Astrocyte (in vitro differentiated cells and primary cell): Measurements from ENCODE around the gene GTF2H2C. TPM values are rescaled to one million over a fixed set of nuclear protein-coding genes. Genes with fewer than 3 reads are reported as not detected.
"Not testable (repeated sequence)": the region's sequence is repeated elsewhere in the genome, so short reads cannot be mapped to it uniquely, and the experiment has no call there.

Source experiments
- DNase-seq: peaks from one replicate; pipeline ENCODE4 v3.0.0-alpha.2; 2010; ENCODE audit warnings: low read depth
- FAIRE-seq: peaks from 2 replicates; lab custom pipeline; 2011; peaks lifted over from hg19 to GRCh38; lab: Jason Lieb, UNC
- H2AFZ ChIP-seq: 2 replicates; pipeline ENCODE4 v1.6.0; 2012; ENCODE audit warnings: low read depth, low read length, inconsistent platforms
- H3K27ac ChIP-seq: 2 replicates; pipeline ENCODE4 v1.5.1; 2011; ENCODE audit warnings: low read depth, low read length, inconsistent platforms
- H3K27me3 ChIP-seq: 2 replicates; pipeline ENCODE4 v1.6.0; 2011; ENCODE audit warnings: low read length, inconsistent platforms; ENCODE audit not compliant: insufficient read depth
- H3K36me3 ChIP-seq: 2 replicates; pipeline ENCODE4 v1.5.1; 2011; ENCODE audit warnings: low read length, inconsistent platforms; ENCODE audit not compliant: insufficient read depth
- H3K4me1 ChIP-seq: 2 replicates; pipeline ENCODE4 v1.5.1; 2011; ENCODE audit warnings: low read length, inconsistent platforms; ENCODE audit not compliant: insufficient read depth
- H3K4me2 ChIP-seq: 2 replicates; pipeline ENCODE4 v1.6.0; 2012; ENCODE audit warnings: low read length, inconsistent platforms
- H3K4me3 ChIP-seq: 2 replicates; pipeline ENCODE4 v1.5.1; 2011; ENCODE audit warnings: low read depth, mild to moderate bottlenecking, low read length, inconsistent platforms; ENCODE audit not compliant: insufficient read depth
- H3K79me2 ChIP-seq: 2 replicates; pipeline ENCODE4 v1.6.0; 2012; ENCODE audit warnings: mild to moderate bottlenecking, low read length, inconsistent platforms; ENCODE audit not compliant: insufficient read depth
- H3K9ac ChIP-seq: 2 replicates; pipeline ENCODE4 v1.6.0; 2012; ENCODE audit warnings: mild to moderate bottlenecking, low read length, inconsistent platforms
- H3K9me3 ChIP-seq: 2 replicates; pipeline ENCODE4 v1.5.1; 2012; ENCODE audit warnings: low read depth, mild to moderate bottlenecking, low read length, inconsistent platforms; ENCODE audit not compliant: insufficient read depth
- H4K20me1 ChIP-seq: 2 replicates; pipeline ENCODE4 v1.6.0; 2012; ENCODE audit warnings: low read length, inconsistent platforms; ENCODE audit not compliant: insufficient read depth
- H3K27ac Mint-ChIP-seq: one replicate; pipeline ENCODE4 v1.8.0; 2021; ENCODE audit warnings: mild to moderate bottlenecking, mixed read lengths; ENCODE audit not compliant: unreplicated experiment
- H3K27me3 Mint-ChIP-seq: one replicate; pipeline ENCODE4 v1.8.0; 2021; ENCODE audit warnings: low read depth, mixed read lengths; ENCODE audit not compliant: unreplicated experiment
- H3K36me3 Mint-ChIP-seq: one replicate; pipeline ENCODE4 v1.8.0; 2021; ENCODE audit warnings: low read depth, mixed read lengths; ENCODE audit not compliant: unreplicated experiment
- H3K4me1 Mint-ChIP-seq: one replicate; pipeline ENCODE4 v1.8.0; 2021; ENCODE audit warnings: low read depth, mixed read lengths; ENCODE audit not compliant: unreplicated experiment
- H3K4me3 Mint-ChIP-seq: one replicate; pipeline ENCODE4 v1.8.0; 2021; ENCODE audit warnings: mild to moderate bottlenecking, moderate library complexity, mixed read lengths; ENCODE audit not compliant: unreplicated experiment
- H3K9me3 Mint-ChIP-seq: one replicate; pipeline ENCODE4 v1.8.0; 2021; ENCODE audit warnings: mild to moderate bottlenecking, mixed read lengths; ENCODE audit not compliant: unreplicated experiment
- total RNA-seq: library from RNA; stranded (reverse); gene quantifications from 2 replicates; pipeline ENCODE4 v1.2.1, GENCODE V29; 2021

GTF2H2C gene
- total RNA-seq, 1 donor from 2014 or later, result 39.3 TPM

DNA sequence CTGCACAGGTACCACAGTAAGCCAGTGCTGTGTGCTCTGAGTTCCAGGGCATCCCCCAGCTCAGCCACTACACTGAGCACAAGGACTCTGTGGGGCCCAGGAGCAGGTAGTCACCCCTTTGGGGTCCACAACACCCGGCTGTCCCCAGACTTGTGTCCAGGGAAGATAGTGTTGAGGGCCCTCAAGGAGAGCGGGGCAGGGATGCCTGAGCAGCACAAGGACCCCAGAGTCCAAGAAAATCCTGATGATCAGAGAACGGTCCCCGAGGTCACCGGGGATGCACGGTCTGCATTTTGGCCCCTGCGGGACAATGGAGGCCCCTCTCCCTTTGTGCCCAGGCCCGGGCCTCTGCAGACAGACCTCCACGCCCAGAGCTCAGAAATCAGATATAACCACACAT, 71.9 kb downstream of the GTF2H2C start:
- H3K27ac Mint-ChIP-seq, H3K36me3 Mint-ChIP-seq, H3K27me3 ChIP-seq, H3K27ac ChIP-seq, H3K9me3 Mint-ChIP-seq, H3K79me2 ChIP-seq, H3K9me3 ChIP-seq, H4K20me1 ChIP-seq, H3K4me1 Mint-ChIP-seq, H3K4me2 ChIP-seq, H3K4me3 ChIP-seq, H3K9ac ChIP-seq, H3K27me3 Mint-ChIP-seq, H3K4me3 Mint-ChIP-seq, H3K36me3 ChIP-seq, DNase-seq, H2AFZ ChIP-seq, FAIRE-seq, H3K4me1 ChIP-seq: not testable (repeated sequence)

Other genes starting within 250 kb of the GTF2H2C start
- 1.7 and 2.5 TPM in 2 replicates for gene CCDC125, start 227.4 kb upstream of the GTF2H2C start, total RNA-seq
- gene AK6, start 190.7 kb upstream of the GTF2H2C start, total RNA-seq, result 33.9 and 52.3 TPM in 2 replicates
- 90.5 and 92.7 TPM in 2 replicates for gene TAF9, start 190.7 kb upstream of the GTF2H2C start, total RNA-seq
- 24.1 and 25.7 TPM in 2 replicates for gene RAD17, start 190.4 kb upstream of the GTF2H2C start, total RNA-seq
- gene MARVELD2, start 145.1 kb upstream of the GTF2H2C start, total RNA-seq, result 10.1 and 10.6 TPM in 2 replicates
- 12.1 and 15.3 TPM in 2 replicates for gene OCLN, start 67.4 kb upstream of the GTF2H2C start, total RNA-seq